HG02642 (cell line): ENCODE measurements around the gene EDEM3.
"Not testable (repeated sequence)": the region's sequence is repeated elsewhere in the genome, so short reads cannot be mapped to it uniquely, and the experiment has no call there.

Source experiments
- ATAC-seq: cut with Tn5 transposase; IDR thresholded peaks from one replicate; pipeline ENCODE4 v1.9.1; 2021; ENCODE audit warnings: mild to moderate bottlenecking; ENCODE audit not compliant: unreplicated experiment, poor library complexity

Gene EDEM3

GRCh38 chr1:184771190-184771691, 16.6 kb upstream of the EDEM3 start:
- no peak for ATAC-seq

DNA sequence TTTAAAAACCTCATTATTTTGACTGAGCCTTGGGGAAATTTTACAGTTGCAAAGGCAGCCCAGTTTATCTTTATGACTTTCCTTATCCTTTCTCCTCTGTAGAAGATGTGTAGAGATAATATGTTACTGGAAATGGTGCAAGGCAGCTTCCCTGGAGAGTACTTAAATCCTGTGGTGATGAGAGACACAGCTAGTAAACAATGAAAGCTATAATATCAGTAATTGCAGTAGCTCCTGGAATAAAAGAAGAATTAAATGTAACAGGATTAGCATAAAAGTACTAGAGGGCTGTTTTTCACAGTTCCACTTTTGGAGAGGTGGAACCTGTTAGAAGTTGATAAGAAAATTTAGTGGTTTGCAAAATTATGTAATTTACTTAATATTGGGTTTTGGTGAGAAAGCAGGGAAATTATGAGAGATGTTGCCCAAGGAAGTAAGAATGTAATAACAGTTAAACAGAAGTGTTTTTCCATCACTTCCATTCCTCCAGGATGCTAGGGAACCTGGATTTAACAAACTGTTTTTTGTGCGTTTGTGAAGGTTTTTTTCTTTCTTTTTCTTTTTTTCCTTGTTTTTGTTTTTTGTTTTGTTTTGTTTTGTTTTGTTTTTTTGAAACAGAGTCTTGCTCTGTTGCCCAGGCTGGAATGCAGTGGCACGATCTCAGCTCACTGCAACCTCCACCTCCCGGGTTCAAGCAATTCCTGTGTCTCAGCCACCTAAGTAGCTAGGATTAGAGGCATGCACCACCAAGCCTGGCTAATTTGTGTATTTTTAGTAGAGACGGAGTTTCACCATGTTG, 15.7 kb upstream of the EDEM3 start:
- no peak for ATAC-seq

GRCh38 chr1:184769241-184769640, 14.6 kb upstream of the EDEM3 start:
- ATAC-seq: no peak

GRCh38 chr1:184768467-184768866, 13.8 kb upstream of the EDEM3 start:
- ATAC-seq: no peak

GRCh38 chr1:184767591-184767990, 12.9 kb upstream of the EDEM3 start:
- ATAC-seq: no peak

GRCh38 chr1:184764483-184764882, 9.8 kb upstream of the EDEM3 start:
- ATAC-seq: no peak

DNA sequence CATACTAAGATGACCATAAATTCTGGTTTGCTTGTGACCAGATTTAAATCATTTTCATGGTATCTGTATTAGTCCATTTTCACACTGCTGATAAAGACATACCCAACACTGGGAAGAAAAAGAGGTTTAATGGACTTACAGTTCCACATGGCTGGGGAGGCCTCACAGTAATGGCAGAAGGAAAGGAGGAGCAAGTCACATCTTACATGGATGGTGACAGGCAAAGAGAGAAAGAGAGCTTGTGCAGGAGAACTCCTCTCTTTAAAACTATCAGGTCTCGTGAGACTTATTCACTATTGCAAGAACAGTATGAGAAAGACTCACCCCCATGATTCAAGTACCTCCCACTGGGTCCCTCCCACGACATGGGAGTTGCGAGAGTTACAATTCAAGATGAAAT, 8.9 kb upstream of the EDEM3 start:
- ATAC-seq: not testable (repeated sequence)

GRCh38 chr1:184761969-184762485, 7.4 kb upstream of the EDEM3 start:
- no peak for ATAC-seq

DNA sequence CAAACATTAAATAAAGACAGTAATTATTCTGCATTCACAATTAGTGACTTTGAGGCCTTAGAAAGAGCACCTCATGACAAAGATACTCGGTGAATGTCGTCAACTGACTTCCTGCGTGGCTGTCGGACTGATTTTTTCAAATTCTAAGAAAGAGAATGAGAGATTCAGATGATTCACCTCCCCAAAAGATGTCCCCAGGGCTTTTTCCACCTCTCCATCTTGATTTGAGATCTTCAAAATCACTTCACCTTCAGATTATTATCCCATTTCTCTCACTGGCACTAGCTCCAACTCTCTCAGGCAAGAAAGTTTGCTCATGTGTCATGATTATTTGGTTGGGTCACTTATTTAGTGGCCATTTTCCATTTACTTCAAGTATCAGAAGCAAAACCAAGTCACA, 5.0 kb upstream of the EDEM3 start:
- no peak for ATAC-seq

DNA sequence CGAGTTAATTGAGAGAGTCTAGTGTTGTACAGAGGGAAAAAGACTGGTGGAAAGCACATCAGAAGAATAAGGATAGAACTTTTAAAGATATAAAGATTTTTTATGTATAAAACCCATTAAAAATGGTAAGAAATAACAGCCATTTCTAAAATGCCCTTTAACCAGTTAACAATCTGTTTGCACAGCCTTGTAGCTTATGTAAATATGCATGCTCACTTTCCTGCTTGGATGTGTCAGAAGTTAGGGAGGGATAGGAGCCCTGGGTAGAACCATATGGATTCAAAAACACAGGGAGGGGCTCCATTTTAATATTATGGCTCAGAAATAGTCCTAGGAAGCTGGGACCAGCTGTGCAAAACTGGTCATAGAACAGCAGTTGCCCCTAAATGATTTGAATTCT, 4.5 kb upstream of the EDEM3 start:
- no peak for ATAC-seq

- ATAC-seq: no peak
These were observed 3.2 kb upstream of the EDEM3 start for GRCh38 chr1:184757891-184758290.

- ATAC-seq: no peak
These were observed 2.7 kb upstream of the EDEM3 start for GRCh38 chr1:184757406-184757805.

DNA sequence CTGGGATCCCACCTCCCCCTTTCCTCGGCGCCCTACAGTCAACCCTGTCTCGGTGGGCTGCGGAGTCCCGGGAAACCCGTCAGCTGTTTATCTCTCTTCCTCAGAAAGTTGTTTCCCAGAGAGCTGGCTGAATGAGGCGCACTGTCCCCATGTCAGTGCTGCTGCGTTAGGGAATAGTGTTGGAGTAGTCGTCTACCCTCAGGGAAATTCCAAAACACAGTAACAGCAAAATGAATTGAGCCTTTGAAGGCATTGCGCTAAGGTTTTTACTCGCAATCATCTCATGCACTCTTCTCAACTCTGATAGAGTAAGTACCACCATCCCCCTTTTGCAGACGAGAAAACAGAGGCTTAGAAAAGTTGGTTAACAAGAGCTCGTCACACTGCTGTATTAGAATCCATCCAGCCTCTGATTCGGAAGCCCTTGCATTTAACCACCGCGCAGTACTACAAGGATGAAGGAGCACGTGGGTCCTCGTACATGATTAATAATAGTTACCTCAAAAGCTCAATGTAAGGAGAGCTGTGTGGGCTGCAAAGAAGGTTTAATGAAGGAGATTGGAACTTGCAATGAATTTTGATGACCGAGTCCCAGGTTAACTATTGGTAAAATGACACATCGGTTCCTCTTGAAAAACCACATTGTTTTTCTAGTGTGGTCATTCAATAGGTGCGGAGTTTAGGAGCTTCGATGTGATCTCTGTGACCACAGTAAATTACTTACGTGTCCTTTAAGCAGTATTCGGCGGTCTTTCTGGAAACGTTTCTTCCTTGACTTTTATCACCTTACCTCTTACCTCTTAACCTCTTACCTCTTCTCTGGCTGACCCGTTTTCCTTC, 788 bp upstream of the EDEM3 start:
- peak; percentile 1 for ATAC-seq

DNA sequence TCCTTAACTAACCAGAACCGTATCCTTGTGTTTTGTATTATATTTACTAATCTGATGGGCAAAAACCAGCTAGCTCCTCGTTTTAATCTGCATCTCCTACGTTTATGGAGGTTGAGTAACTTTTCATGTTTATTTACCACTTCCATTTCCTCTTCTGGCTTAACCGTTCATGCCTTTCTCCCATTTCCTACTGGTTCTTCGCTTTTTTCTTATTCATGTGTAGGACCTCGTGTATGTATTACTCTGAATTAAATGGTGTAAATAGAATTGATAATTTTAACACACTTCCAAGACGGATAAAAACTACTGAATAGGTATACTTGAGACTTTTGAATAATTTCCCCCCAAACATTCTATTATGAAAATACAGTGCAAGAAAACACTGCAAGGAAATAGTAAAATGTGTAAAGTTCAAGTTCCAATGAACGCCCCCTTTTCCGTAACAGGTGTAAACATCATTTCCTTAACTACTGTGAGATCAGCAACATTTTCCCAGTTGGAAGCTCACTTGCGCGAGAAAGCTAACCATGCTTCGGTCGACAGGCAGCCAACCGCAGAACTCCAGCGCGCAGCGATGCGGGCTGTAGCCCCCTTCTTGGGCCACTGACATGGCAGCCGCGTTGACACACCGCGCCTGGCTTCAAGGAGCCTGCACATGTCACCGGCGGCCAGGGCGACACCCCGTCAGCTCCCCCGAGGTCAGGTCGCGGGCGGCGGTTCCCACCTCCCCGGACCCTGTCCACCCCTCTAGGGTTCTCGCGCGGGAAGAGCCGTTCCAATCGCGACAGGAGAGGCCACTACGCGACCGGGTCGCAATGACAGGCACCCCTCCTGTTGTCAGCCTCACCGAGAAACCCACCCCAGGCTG, 816 bp downstream of the EDEM3 start:
- peak; percentile 9 for ATAC-seq

- ATAC-seq: no peak
These were observed 1.5 kb downstream of the EDEM3 start for GRCh38 chr1:184753117-184753516.

DNA sequence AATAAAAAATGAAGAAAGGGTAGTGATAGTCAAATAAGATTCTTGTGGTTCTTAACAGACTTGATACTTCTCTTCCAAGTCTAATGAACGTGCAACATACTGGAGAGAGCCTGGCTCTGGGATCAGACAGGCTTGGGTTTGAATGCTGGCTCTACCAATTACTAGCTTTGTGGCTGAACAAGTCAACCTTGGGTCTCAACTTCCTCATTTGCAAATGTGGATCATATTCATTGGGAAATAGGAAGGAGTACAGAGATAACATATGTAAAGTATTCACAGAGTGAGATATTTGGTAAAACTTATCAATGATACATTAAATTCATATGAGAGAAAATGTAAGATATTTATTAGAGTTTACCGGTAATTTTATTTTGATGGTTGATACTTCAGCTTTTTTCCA, 2.0 kb downstream of the EDEM3 start:
- ATAC-seq: no peak

DNA sequence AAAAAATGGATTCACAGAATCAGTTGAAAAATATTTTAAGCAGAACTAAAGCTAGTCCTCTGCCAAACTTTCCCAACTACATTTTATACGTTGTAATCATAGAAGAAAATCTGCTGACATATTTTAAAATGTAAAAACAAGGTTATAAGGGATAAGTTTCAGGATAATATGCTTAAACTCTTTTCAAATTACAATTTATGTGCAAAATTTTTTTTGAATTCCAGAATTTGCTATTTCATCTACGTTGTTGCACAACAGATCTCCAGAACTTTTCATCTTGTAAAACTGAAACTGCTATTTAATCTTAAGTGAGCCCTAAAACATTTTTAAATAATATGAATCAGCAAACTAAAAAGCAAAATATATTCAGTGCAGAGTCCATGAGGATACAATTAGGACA, 5.9 kb downstream of the EDEM3 start:
- ATAC-seq: no peak

- ATAC-seq: peak; percentile 86
These were observed 7.3 kb downstream of the EDEM3 start for GRCh38 chr1:184747089-184747955.

DNA sequence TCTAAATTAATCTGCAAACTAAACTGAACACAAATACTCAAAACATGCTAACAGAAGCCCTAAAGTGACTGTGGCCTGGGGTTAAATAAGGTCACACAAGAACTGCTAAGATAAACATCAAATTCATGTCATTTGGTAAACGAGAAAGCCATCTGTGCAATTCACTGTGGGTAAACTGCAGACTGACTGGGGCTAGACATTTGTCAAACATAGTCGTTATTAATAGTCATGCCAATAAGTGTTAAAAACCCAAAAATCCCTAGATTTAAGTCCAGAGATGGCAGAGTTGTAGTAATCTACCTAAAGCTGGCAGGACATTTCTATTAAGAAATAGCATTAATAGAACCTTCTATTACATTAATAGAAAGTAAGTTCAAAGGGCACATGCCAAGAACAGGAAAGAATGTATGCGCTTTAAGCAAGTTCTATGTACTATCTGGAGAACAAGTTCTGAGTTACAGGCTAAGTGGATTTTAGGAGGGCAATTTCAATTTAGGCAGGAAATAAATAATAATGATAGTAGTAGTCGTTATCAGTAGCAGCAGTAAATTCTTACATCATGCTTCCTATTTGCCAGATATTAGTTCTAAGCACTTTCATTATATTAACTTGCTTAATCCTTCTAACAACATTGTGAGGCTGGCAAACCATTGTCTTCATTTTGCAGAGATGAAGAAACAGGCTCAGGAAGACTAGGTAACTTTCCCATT, 8.6 kb downstream of the EDEM3 start:
- no peak for ATAC-seq
